Tibial artery (tissue), 4 donors: ENCODE results near the gene CCS.

Source experiments
- DNase-seq, 2 donors: peaks; one replicate each; pipeline ENCODE4 v3.0.0-alpha.2; 2019
- H3K27ac ChIP-seq, 2 donors: fragments of 200-600 bp; sonication (generic) in 1 of 2; 1 replicate in 1 of 2; 2 replicates in 1 of 2; pipeline ENCODE4 v1.5.1; 2018 to 2019; ENCODE audit warnings: mild to moderate bottlenecking in 1 of 2
- H3K27me3 ChIP-seq, 2 donors: fragments of 200-600 bp; sonication (generic) in 1 of 2; one replicate each; pipeline versions ENCODE4 v1.5.1 to v1.6.0; 2016 to 2019
- H3K36me3 ChIP-seq, 3 donors: fragments of 200-600 bp; sonication (generic) in 2 of 3; one replicate each; pipeline ENCODE4 v1.5.1; 2016 to 2019; ENCODE audit warnings: mild to moderate bottlenecking in 2 of 3
- H3K4me1 ChIP-seq, 4 donors: fragments of 200-600 bp; sonication (generic) in 2 of 4; 1 replicate in 3 of 4; 2 replicates in 1 of 4; pipeline ENCODE4 v1.5.1; 2016 to 2019
- H3K4me3 ChIP-seq, 2 donors: fragments of 200-600 bp; sonication (generic) in 1 of 2; 1 replicate in 1 of 2; 2 replicates in 1 of 2; pipeline ENCODE4 v1.5.1; 2018 to 2019; ENCODE audit warnings: mild to moderate bottlenecking in 2 of 2
- H3K9me3 ChIP-seq, 3 donors: fragments of 200-600 bp; sonication (generic) in 1 of 3; one replicate each; pipeline ENCODE4 v1.5.1; 2016 to 2019
- intact Hi-C: fragments of 100-400 bp; cut with DNase I; formaldehyde crosslinking; loops from one replicate; pipeline ENCODE4 v1.15.0; 2023; ENCODE audit warnings: low total_unique reads
- TF ChIP-seq, protein P1 (sequence below), 2 experiments: fragments of 200-600 bp in 1 of 2; fragments of 450-650 bp in 1 of 2; IDR thresholded peaks; one replicate each; pipeline ENCODE4 v1.5.1; 2017 to 2019; ENCODE audit warnings: antibody characterized with exemption in 2 of 2, mild to moderate bottlenecking in 1 of 2, moderate library complexity in 1 of 2

The CCS gene

DNA sequence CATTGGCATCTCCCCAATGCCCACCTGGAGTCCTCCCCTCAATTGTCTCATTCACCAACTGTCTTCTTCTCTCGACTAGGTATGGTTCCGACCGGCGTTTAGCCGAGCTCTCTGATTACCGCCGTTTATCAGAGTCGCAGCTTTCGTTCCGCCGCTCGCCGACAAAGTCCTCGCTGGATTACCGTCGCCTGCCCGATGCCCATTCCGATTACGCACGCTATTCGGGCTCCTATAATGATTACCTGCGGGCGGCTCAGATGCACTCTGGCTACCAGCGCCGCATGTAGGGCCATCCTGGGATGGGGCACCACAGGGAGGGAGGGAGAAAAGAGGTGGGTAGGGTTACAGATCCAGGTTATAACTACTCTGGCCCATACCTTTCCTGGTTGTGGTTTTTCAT, 33.4 kb downstream of the CCS start:
- Histone ChIP-seq H3K27ac (no peak overlapping the region), H3K4me3 (no peak overlapping the region), H3K9me3 (no peaks in the 10 kb centered on the region), H3K4me1 (peaks cover 0 to 45% (median 24%) of the 10 kb centered on the region in 4 donors), H3K36me3 (peaks cover 43 to 70% (median 69%) of the 10 kb centered on the region in 3 donors), H3K27me3 (no peaks in the 10 kb centered on the region)
- intact Hi-C loops: no loop called here
- no peak for DNase-seq
- TF ChIP-seq, protein P1, sequence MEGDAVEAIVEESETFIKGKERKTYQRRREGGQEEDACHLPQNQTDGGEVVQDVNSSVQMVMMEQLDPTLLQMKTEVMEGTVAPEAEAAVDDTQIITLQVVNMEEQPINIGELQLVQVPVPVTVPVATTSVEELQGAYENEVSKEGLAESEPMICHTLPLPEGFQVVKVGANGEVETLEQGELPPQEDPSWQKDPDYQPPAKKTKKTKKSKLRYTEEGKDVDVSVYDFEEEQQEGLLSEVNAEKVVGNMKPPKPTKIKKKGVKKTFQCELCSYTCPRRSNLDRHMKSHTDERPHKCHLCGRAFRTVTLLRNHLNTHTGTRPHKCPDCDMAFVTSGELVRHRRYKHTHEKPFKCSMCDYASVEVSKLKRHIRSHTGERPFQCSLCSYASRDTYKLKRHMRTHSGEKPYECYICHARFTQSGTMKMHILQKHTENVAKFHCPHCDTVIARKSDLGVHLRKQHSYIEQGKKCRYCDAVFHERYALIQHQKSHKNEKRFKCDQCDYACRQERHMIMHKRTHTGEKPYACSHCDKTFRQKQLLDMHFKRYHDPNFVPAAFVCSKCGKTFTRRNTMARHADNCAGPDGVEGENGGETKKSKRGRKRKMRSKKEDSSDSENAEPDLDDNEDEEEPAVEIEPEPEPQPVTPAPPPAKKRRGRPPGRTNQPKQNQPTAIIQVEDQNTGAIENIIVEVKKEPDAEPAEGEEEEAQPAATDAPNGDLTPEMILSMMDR (IDR thresholded peaks at IDR 0.05): no peak

DNA sequence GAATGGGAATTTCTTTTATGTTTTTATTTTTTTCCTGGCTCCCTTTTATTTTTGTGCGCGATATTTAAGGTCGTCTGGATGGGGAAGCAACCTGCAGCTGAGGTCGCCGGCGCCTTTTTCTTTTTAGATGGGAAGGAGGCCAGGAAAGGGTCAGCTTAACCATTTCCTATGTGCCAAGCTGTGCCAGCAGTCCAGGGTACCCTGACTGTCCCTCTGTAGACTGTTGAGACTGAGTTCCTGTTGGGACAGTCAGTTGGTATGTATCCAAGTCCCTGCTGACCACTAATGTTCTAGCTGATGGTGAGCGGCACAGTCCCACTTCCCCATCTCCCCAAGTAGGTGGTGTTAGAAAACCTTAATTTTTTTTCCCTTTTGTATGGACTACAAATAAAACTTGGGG, 33.9 kb downstream of the CCS start:
- Histone ChIP-seq H3K27me3 (no peaks in the 10 kb centered on the region), H3K9me3 (no peaks in the 10 kb centered on the region), H3K4me3 (no peak overlapping the region), H3K36me3 (peaks cover 43 to 70% (median 69%) of the 10 kb centered on the region in 3 donors), H3K4me1 (peaks cover 0 to 44% (median 22%) of the 10 kb centered on the region in 4 donors), H3K27ac (no peak overlapping the region)
- intact Hi-C loops: no loop called here
- TF ChIP-seq, protein P1 (IDR thresholded peaks at IDR 0.05): no peak
- no peak for DNase-seq

DNA sequence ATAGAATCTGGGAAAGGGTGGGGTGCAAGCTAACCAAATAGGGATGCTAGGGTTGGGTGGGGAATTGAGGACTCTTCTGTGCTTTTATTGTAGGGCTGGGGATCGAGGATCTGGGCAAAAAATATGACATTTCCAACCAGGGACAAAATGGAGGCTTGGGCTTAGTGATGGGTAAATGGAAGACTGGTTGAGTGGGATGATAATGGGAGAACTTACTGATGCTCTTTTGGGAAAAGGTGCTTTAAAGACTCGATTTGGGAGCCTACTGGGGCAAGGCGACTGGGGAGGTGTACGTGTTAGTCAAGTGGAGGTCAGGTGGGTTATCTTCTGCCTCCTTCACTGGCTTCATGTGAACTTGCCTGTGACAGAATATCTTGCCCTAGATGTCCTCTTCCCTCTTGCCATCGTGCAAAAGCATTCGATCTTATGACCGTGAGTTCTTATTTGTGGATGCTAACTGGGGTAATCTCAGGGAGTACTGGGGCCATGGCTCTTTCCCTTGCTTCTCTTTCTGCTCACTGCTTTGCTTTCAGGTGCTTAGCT, 35.1 kb downstream of the CCS start:
- peaks cover 0 to 44% (median 18%) of the 10 kb centered on the region in 4 donors for H3K4me1 ChIP-seq
- no peak for DNase-seq
- peaks cover 43 to 72% (median 69%) of the 10 kb centered on the region in 3 donors for H3K36me3 ChIP-seq
- TF ChIP-seq, protein P1 (IDR thresholded peaks at IDR 0.05): no peak
- intact Hi-C loops: no loop called here
- no peaks in the 10 kb centered on the region for H3K27me3 ChIP-seq
- H3K4me3 ChIP-seq: no peak overlapping the region
- H3K27ac ChIP-seq: no peak overlapping the region
- no peaks in the 10 kb centered on the region for H3K9me3 ChIP-seq

DNA sequence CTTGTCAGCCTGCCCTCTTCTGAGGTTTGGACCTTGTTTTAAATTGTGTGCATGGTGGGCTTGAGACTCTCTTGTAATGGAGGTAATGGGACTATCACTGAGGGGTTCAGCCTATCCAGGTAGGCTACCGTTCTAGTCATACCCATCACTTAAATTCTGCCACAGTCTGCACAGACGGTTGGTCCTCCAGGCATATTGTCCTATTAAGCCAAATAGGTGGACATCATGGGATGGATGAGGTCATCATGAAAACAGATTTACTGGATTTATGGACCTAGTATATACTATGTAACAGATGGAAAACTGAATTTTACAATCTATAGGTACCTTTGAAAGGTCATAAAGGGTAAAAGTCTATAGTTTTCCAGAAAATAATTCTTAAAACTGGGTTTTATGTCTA, 36.4 kb downstream of the CCS start:
- TF ChIP-seq, protein P1 (IDR thresholded peaks at IDR 0.05): no peak
- intact Hi-C loops: no loop called here
- no peaks in the 10 kb centered on the region for H3K27me3 ChIP-seq
- H3K27ac ChIP-seq: no peak overlapping the region
- H3K36me3 ChIP-seq: peaks cover 39 to 70% (median 61%) of the 10 kb centered on the region in 3 donors
- H3K9me3 ChIP-seq: no peaks in the 10 kb centered on the region
- no peak for DNase-seq
- H3K4me1 ChIP-seq: peaks cover 0 to 34% (median 12%) of the 10 kb centered on the region in 4 donors
- no peak overlapping the region for H3K4me3 ChIP-seq

DNA sequence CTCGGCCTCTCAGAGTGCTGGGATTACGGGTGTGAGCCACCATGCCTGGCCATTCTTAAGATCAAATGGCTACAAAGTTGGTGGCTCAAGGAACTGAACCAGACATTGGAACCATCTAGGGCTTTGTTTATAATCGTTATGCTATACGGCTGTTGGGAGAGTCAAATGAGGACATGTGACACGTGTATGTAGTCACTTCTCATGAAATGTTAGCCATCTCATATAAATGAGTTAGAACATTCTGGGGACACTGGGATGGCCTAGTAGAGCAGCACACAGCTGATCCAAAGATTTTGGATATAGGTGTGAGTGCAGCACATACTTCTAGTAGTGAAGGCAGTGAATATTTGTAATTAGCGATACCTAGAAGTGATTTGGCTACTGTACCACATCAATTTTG, 38.9 kb downstream of the CCS start:
- H3K27ac ChIP-seq: no peak overlapping the region
- peaks cover 0 to 25% (median 8%) of the 10 kb centered on the region in 4 donors for H3K4me1 ChIP-seq
- H3K36me3 ChIP-seq: peaks cover 16 to 45% (median 36%) of the 10 kb centered on the region in 3 donors
- no peaks in the 10 kb centered on the region for H3K27me3 ChIP-seq
- TF ChIP-seq, protein P1 (IDR thresholded peaks at IDR 0.05): no peak
- H3K4me3 ChIP-seq: no peak overlapping the region
- H3K9me3 ChIP-seq: no peaks in the 10 kb centered on the region
- intact Hi-C loops: no loop called here
- no peak for DNase-seq
